ENCODE measurements around the gene PPP1R12C.
"Not testable (repeated sequence)": the region's sequence is repeated elsewhere in the genome, so short reads cannot be mapped to it uniquely, and the experiment has no call there.

PPP1R12C gene

GRCh38 chr19:55112246-55112776, 5.1 kb downstream of the PPP1R12C start:
- no peak for DNase-seq (ENCODE audit: low read depth)

GRCh38 chr19:55111238-55111831, 6.1 kb downstream of the PPP1R12C start:
- DNase-seq (ENCODE audit: low read depth): no peak

GRCh38 chr19:55109527-55110291, 7.7 kb downstream of the PPP1R12C start:
- DNase-seq (ENCODE audit: low read depth): no peak

DNA sequence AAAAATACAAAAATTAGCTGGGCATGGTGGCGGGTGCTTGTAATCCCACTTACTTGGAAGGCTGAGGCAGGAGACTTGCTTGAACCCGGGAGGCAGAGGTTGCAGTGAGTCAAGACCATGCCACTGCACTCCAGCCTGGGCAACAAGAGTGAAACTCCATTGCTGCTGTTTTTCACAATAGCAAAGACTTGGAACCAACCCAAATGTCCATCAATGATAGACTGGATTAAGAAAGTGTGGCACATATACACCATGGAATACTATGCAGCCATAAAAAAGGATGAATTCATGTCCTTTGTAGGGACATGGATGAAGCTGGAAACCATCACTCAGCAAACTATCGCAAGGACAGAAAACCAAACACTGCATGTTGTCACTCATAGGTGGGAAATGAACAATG, 10.2 kb downstream of the PPP1R12C start:
- DNase-seq (ENCODE audit: low read depth): not testable (repeated sequence)

- no peak for DNase-seq (ENCODE audit: low read depth)
Measured at GRCh38 chr19:55106591-55106990, 10.8 kb downstream of the PPP1R12C start.

DNA sequence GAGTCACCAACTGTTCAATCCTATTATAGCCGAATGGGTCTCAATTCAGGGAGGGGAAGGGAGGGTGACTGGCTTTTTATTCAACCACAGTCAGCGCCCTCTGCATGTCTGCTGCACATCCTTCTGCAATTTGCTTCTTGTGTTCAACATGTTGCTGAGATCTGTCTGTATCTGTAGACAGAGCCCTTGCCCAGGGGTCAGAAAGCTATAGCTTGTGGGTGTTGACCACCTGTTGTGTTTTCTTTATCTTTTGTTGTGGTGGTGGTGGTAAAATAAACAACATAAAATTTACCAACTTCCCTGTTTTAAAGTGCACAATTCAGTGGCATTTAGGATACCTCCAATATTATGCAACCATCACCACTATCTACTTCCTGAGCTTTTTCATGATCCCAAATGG, 12.2 kb downstream of the PPP1R12C start:
- no peak for DNase-seq (ENCODE audit: low read depth)

DNA sequence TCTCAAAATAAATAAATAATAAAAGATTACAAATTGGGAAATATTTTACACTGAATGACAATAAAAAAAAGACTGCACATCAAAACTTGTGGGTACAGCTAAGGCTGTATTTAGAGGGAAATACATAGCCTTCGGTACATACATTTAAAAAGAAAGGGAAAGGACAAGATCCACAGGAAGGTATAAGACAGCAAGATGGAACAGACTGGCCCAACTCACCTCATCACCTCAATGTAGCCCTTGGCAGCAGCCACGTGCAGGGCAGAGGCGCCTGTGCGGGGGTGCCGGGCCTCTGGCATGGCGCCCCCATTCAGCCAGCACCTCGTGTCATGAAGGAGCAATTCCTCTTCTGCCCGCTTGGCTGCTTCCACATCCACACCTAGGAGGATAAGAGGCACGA, 14.2 kb downstream of the PPP1R12C start:
- DNase-seq (ENCODE audit: low read depth): no peak

GRCh38 chr19:55101261-55101660, 16.2 kb downstream of the PPP1R12C start:
- no peak for DNase-seq (ENCODE audit: low read depth)

DNA sequence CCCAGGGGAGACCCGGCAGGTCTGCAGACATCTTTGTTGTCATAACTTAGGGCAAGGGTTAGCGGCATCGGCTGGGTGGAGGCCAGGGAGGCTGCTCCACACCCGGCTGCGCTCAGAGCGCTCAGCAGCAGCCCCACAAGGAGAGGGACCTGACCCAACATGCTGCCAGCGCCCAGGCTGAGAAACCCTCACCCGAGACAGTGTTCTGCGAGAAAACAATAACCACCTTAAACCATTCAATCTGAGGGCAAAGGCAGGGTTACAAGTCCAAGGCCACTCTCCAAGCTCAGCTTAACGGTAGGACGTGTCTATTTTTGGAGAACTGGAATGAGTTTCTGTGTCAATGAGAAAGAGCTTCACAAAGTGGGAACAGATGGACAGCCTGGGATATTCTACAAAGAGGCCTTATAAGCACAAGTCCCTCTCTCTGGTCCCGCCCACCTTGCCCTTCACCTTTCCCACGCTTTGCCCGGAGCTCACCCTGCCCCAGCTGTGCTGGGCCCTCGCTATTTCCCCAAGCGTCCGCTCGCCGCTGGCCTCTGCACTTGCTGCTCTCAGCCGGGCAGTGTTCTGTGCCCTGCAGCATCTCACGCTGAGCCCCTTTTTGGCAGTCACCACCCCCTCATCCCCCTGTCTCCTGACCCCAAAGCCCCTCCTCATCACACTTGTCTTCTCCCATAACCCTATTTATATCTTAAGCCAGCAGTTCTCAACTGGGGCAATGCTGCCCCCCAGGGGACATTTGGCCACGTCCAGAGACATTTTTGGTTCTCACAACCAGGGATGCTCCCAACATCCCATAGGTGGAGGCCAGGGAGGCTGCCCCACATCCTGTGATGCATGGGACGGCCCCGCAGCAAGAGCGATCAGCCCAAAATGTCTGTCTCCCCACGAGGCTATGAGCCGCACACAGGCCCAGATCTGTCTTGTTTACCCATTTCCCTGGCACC, 17.6 kb downstream of the PPP1R12C start:
- no peak for DNase-seq (ENCODE audit: low read depth)

DNA sequence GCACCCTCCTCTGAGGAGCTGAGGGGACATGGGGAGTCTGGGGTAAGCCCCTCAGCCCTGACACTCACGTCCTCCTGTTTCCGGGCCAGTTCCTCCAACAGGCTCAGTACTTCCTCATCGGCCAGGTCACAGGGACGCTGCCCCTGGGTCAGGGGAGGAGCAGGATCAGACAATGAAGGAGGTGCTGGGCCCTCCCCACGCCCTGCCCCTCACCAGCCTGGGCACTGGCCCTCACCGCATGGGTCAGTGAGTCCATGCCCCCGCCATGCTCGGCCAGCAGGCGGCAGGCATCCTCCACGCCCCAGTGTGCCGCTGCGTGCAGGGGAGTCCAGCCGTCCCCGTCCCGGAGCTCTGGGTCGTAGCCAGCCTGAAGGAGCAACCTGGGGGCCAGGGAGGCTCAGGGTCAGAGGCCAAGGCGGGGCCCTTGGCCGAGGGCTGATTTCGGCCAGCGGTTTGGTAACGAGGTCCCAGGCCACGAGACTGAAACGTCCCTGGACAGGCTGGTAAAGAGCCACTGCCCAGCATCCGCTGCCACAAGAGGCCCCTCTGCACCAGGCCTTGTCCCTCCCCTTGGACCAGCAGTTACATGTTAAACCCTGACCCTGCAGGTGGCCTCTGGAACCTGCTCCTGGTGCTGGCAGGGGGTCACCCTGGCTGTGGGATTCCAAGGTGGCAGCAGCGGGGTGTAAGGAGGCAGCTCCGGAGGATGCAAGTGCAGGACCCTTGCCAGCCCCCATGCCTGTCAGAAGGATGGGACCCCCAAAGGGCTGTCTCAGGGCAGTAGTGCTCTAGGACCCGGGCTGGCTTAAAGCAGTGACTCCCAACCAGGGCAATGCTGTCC, 18.5 kb downstream of the PPP1R12C start:
- no peak for DNase-seq (ENCODE audit: low read depth)

- no peak for DNase-seq (ENCODE audit: low read depth)
Measured at GRCh38 chr19:55097864-55098715, 19.3 kb downstream of the PPP1R12C start.

DNA sequence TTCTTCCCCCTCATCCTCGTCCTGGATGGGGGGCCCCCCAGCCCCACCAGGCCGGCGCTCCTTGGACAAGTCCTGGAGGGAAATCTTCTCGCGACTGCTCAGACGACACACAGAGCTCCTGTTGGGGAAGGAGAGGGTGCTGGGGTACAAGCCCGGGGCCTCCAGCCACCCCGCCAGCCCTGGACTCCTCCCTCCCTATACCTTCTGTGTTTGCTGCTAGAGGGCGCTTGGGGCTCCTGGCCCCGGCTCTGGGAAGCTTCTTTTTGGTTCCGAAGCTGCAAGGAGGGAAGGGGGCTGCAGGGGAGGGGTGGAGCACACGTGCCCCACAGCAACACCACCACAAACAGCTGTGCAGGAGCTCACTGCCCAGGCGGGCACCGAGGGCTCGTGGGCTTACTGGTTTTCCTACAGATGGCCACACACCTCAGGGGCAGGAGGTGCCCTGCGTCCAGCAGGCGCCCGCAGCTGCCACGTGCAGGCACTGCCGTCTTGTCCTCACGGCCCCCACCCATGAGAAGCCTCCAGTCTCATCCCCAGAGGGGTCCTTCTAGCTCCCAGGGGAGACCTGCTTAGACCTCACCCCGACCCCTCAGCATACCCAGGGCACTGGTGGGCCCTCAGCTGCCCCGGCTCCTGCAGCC, 21.3 kb downstream of the PPP1R12C start:
- DNase-seq (ENCODE audit: low read depth): no peak

GRCh38 chr19:55095260-55096060, 22.0 kb downstream of the PPP1R12C start:
- DNase-seq (ENCODE audit: low read depth): no peak

DNA sequence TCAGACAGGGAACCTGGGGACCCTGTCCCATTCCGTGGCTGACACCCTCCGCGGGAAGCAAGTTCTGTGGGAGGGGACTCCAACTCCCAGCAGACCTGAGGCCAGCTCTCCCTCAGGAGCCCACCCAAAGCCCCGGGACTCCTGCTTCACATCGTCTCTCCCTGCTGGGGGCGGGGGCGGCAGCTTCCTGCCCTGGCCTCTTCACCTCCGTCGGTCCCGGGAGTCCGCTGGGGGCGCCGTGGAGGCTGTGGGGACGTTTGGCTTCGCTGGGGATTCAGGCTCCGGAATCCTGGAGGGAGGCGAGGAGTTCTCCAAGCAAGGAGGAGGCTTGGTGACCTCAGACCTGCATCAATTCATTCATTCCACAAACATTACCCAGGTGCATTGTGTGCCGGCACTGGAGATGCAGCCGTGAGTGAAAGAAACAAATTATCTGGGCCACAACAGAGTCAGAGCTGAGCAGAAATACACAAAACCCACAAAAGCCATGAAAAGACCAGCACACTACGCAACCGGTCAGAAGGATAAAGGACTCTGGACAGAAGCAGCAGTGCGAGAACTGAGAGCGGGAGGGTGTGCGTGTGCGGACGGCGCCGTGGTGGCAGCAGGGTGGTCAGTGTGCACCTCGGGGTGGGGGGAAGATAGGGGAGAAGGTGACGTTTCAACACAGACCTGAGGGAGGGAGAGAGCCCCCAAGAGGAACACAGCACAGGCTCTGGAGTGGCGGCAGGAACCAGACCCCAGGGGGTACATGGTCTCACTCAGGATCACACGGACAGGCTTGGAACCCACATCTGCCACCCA, 22.8 kb downstream of the PPP1R12C start:
- no peak for DNase-seq (ENCODE audit: low read depth)

GRCh38 chr19:55092423-55093318, 24.8 kb downstream of the PPP1R12C start:
- DNase-seq (ENCODE audit: low read depth): no peak

- DNase-seq (ENCODE audit: low read depth): no peak
Measured at GRCh38 chr19:55091955-55092354, 25.5 kb downstream of the PPP1R12C start.

Measured in stimulated activated CD8-positive, alpha-beta memory T cell treated with anti-CD3 and anti-CD28 coated beads, Interleukin-15, amount 100 ng/mL, for 24 hours (primary cell).